GM11168 (cell line): ENCODE results near the gene NIM1K.
"Not testable (repeated sequence)": the region's sequence is repeated elsewhere in the genome, so short reads cannot be mapped to it uniquely, and the experiment has no call there.

ENCODE experiments used
- in situ Hi-C: fragments of 300-500 bp; cut with MboI; formaldehyde crosslinking; loops from one replicate; pipeline ENCODE4 v1.12.0; 2022; ENCODE audit warnings: low sequenced_read_pairs; ENCODE audit not compliant: unreplicated experiment

The NIM1K gene

DNA sequence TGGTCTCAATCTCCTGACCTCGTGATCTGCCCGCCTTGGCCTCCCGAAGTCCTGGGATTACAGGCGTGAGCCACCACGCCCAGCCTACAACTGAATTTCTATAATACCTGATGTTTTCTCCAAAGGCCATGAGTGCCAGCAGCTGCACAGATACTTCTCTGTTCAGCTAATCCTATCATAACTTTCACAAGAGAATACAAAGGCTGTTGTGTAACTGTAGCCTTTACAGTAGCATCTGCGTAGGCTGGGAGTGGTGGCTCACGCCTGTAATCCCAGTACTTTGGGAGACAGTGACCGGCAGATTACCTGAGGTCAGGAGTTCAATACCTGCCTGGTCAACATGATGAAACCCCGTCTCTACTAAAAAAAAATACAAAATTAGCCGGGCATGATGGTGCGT lies 8.9 kb upstream of the NIM1K start:
- in situ Hi-C loops = not testable (repeated sequence)

DNA sequence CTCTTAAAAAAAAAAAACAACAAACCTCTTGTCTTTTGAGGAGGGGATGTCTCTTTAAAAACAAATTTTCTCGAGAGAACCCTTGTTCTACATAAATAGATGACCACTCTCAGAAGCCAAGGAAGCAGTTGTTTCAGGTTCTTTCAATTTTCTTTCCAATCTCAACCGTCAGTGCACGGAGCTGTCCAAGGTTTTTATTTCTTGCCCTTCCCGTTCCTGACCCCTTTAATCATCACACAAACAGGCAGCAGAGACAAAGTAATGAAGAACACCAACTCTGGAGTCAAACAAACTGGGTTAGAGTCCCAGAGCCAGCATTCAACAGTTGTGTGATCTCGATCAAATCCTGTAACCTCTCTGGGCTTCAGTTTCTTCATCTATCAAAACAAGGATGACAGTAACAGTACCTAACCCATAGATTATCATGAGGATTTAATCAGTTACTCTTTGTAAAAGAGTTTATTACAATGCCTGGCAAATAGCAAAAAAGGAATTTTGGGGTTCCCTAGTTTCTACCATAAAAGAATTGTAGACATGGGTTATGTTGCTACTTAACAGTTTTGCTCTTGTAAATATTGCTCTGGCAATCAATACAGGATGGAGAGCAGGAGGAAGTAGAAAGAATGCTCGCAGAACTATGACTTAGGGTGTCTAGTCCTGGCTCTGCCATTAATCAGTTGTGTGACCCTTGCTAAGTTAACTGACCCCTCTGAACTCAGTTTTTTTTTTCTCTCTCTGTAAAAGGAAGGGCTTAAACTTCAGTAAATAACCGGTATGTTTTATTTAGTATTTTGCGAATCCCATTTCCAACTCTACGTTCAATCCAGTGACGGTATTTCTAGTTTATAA lies 1.0 kb upstream of the NIM1K start:
- in situ Hi-C loops = no loop called here

DNA sequence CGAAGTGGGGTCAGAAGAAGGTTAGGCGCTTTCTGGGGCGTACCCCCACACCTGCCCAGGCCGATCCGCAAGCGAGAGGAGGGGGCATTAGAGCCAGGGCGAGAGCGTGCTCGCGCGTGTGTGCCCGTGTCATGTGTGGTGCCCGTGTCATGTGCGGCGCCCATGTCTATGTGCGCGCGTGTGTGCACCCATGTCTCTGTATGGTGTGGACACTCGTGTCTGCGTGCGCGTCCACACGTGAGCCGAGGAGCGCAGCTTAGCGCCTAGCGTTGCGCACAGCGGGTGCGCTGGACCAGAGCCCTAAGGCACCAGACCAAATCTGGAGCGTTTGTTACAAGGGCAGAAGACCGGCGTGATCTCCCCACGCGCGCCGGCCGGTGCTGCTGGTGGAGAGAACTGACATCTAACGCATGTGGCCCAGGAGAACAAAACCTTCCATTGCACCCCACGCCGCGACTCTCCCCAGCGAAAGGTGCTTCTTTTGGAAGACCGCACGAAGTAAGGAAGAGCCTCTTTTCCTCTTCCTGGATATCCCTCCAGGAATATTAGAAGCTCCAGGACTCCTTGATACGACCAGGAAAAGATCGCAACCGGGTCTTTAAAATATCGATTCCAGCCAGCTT lies 644 bp downstream of the NIM1K start:
- in situ Hi-C loops = no loop called here

DNA sequence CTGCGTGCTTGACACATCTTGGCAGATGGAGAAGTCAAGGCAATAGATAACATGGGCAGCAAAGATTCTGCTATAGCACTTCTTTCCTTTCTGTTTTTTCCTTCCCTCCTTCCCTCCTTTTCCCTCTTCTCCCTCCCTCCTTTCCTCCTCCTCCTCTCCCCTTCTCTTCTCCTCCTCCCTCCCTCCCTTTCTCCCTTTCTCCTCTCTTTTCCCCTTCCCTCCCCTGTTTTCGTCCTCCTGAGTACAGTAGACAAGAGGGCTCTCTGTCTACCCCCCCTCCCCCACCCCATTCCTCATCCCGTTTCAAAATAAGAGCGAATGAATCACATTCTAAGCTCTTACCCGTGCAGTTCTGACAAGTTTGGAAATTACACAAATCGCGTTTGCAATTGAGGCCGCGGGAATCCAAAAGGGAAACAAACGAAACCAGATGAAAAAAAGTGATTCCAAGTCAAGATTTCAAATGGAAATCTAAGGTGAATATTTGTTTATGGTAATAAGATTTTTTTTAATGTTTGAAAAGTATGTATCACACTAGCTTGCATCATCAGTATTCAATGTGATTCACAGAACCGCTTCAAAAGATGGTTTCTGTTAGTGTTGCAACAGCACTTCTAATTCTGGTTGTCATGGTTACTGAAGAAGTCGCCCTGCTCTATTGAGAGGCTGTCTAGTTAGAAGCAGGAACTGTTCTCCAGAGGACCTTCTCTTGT lies 1.3 kb downstream of the NIM1K start:
- in situ Hi-C loops = no loop called here

DNA sequence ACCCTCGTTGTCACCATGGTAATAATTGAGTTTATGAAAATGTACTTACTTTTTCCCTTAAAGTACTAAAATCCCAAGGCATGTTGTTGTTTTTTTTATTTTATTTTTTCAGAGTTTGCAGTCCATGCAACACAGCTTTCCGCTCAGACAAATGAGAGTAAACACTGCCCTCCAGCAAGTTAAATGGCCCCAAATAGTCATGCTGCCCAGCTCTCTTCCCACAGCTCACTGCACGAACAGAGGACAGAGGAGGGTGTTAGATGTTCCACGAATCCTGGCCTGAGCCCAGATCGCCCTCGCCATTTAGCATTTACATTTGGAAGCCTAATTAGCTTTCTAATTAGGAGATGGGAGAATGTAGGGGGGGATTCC lies 1.9 kb downstream of the NIM1K start:
- in situ Hi-C loops = no loop called here

- in situ Hi-C loops = no loop called here
Measured at GRCh38 chr5:43195670-43196265, 3.7 kb downstream of the NIM1K start.

- in situ Hi-C loops = no loop called here
Measured at GRCh38 chr5:43197535-43197934, 5.5 kb downstream of the NIM1K start.

DNA sequence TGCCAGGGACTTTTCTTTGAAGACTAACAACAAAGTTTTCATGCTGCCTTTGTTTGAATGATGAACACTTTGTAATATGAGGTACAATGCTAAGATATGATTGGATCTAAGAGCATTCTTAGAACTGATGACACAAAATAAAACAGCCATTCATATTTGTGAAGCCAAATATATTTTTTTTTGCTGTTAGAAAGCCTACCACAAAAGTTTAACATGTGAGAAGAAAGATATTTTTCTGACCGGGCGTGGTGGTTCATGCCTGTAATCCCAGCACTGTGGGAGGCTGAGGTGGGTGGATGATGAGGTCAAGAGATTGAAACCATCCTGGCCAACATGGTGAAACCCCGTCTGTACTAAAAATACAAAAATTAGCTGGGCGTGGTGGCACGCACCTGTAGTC lies 9.4 kb downstream of the NIM1K start:
- in situ Hi-C loops = not testable (repeated sequence)

GRCh38 chr5:43202380-43202779 lies 10.4 kb downstream of the NIM1K start:
- in situ Hi-C loops = no loop called here

DNA sequence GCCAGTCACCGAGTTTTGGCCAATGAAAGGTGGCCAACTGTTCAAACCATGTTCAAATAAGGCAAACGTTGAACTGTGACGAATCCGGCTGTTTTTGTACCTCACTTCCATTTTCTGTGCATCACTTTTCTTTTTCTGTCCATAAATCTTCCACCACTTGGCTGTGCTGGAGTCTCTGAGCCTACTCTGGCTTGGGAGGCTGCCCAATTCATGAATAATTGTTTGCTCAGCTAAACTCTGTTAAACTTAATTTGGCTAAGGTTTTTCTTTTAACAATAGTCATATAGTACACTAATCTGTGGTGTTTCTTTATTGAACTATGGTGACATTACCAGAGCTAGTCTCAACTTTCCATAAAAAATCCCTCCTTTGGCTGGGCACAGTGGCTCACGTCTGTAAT lies 11.3 kb downstream of the NIM1K start:
- in situ Hi-C loops = no loop called here

GRCh38 chr5:43204958-43205357 lies 12.9 kb downstream of the NIM1K start:
- in situ Hi-C loops = no loop called here

DNA sequence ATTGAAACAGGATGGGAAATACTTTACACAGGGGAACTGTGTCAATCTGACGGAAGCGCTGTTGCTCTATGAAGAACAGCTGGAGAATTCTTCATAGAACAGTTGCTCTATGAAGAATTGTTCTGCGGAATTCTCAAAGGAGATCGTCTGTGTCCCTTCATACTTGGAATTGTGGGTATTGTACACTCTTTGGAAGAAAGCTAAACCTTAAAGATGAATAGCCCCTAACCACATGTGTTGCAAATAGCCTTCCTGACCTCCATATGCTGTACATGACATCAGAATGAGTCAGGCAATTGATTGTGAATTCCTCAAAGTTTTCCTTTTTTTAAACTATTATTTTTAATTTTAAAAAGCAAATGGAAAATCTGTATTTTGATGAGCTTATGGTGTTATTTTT lies 15.6 kb downstream of the NIM1K start:
- in situ Hi-C loops = no loop called here

GRCh38 chr5:43208658-43209057 lies 16.6 kb downstream of the NIM1K start:
- in situ Hi-C loops = no loop called here

DNA sequence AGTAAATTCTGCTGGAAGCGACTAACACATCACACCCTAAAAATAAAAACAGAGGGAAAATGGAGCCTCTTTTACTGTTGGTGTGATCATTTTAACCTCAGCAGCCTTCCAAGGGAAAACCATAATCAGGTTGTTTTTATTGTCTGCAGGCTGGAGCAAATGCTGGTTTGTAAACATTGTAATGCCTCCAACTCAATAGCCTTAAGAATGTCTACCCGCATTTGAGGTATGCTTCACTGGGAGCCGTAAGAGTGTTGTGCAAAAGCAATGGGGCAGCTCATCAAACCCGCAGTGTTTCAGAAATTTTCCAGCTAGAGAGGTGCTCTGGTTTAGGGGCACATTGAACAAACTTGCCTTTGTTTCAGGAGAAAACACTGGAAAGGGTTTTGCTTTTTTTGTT lies 17.0 kb downstream of the NIM1K start:
- in situ Hi-C loops = no loop called here

DNA sequence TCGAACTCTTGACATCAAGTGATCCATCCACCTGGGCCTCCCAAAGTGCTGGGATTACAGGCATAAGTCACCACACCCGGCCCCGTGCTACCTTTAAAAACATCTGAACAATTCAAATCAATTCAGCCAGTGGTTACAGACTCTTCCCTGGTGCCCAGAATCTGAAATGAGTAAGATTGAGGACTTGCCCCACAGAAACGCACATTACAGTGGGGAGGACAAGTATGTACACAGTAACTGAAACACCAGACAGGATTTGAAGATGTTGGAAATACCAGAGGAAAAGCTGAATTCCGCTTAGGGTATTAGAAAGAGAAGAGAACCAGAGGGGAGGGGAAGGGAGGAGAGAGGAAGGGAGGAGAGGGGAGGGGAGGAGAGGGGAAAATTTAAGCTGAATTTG lies 17.8 kb downstream of the NIM1K start:
- in situ Hi-C loops = no loop called here

DNA sequence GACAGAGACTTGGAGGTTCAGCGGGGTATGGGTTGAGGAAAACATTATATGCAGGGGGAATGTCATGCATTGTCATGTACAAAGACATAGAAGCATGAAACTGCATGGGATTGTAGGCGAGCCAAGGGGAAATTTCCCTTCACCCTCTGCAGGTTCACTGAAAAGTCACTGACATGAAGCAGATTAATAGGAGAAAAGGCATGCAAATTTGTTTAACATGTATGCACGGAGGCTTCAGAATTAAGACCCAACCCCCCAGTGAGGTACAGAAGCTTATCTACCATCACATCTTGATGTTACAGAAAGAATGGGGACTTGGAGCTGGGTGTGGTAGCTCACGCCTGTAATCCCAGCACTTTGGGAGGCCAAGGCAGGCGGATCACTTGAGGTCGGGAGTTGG lies 18.5 kb downstream of the NIM1K start:
- in situ Hi-C loops = no loop called here

- in situ Hi-C loops = no loop called here
Measured at GRCh38 chr5:43213951-43214350, 21.9 kb downstream of the NIM1K start.

DNA sequence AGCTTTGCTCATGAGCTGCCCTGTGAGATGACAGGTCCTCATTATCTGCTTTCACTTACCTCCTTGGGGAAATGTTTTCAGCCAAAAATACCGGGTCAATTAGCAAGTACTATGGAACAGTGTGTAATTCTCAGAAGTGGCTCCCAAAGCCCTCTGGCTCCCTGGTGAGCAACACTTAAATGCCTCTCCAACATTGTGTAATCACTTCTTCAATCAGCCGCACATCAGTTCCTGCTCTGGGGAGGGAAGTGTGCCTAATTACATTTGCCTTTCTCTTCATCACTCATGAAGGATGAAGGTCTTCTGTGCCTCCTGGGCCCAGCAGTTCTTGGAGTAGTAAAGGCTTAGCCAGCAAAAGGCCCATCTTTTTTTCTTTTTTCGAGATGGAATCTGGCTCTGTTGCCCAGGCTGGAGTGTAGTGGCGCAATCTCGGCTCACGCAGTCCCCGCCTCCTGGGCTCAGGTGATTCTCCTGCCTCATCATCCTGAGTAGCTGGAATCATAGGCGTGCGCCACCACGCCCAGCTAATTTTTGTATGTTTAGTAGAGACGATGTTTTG lies 23.1 kb downstream of the NIM1K start:
- in situ Hi-C loops = no loop called here

- in situ Hi-C loops = no loop called here
Measured at GRCh38 chr5:43216941-43217340, 24.9 kb downstream of the NIM1K start.

GRCh38 chr5:43219120-43219519 lies 27.1 kb downstream of the NIM1K start:
- in situ Hi-C loops = no loop called here

DNA sequence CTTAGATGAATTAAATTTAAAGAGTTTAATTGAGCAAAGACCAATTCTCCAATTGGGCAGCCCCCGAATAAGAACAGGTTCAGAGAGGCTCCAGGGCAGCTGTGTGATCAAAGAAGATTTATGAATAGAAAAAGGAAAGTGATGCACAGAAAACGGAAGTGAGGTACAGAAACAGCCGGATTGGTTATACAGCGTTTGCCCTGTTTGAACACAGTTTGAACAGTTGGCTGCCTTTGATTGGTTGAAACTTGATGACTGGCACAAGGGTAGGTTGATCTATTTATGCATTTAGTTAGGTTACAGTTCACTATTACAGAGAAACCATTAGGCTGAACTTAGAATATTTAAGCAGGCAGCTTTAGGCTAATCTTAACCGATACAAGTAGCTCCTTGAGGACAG lies 29.5 kb downstream of the NIM1K start:
- in situ Hi-C loops = loop anchor here (10.0 kb wide), 1 partner anchor 163 kb away; no protein-coding TSS in a partner anchor
